ENCODE results near the gene PLA1A. TPM values are rescaled to one million over a fixed set of nuclear protein-coding genes. Genes with fewer than 3 reads are reported as not detected.

The PLA1A gene
- total and polyA plus RNA-seq, 2 donors (not counting 3 experiments of a cell fraction or from before 2014, with no cell fraction given): 0.07 TPM; not detected in 1

DNA sequence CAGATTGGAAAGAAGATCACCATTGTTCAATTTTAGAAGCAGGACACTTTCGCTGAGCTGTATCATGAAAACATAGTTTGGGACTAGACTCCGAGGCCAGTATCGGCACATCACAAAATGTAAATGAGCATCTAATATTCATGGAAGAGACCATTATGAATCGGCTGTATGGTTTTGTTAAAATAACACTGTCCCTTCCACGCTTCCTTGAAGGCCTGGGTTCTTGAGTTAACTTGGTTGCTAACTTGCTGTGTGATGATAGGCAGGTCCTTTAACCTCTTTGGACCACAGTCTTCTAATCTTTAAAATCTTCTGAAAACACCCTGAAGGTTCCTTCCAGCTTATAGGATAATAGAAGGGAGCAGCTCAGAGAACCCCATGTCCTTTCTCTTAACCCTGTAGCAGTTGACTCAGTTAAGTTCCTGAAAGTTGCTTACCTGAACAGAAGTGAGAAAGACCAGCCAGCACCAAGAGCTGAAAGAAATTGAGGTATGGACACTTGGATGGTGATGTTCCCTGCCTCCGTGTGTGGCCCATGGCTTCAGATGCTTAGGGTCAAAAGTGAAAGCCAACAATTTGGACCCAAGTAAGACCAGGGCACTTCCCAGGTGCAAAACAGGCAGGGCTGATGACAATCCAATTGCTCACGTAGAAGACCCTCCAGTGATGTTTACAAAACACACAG, 40.4 kb upstream of the PLA1A start:
- CTCF ChIA-PET: no interaction called here
- POLR2A ChIA-PET: no interaction called here

More for the DNA sequence above, 40.4 kb upstream of the PLA1A start:
- H3K9ac ChIP-seq (replicated peaks; ENCODE audit: extremely low read depth, insufficient read depth, low read length): no peak overlapping the region
- no peak overlapping the region for H3K27ac ChIP-seq (ENCODE audit: insufficient read depth, low read depth, low read length)
- dilution Hi-C loops (cut with MboI; ENCODE audit: extremely low pct_ligation_motif_present, low sequenced_read_pairs): no loop called here
- no peaks in the 10 kb centered on the region for H3K79me2 ChIP-seq (ENCODE audit: control insufficient read depth, insufficient read depth, low read length)
- FAIRE-seq (no peak), DNase-seq (ENCODE audit: low read depth, low spot score) (no peak)
- H3K4me3 ChIP-seq (replicated peaks in 1 of 3; ENCODE audit: insufficient read depth in 1 of 3, low read depth in 1 of 3, low read length in 3 of 3): no peak overlapping the region
- no peaks in the 10 kb centered on the region for H3K9me1 ChIP-seq (replicated peaks; ENCODE audit: control insufficient read depth, extremely low read depth, insufficient read depth, low read length)
- H3K4me2 ChIP-seq (ENCODE audit: insufficient read depth, low read length): no peak overlapping the region
- H4K20me1 ChIP-seq (replicated peaks; ENCODE audit: control insufficient read depth, extremely low read depth, insufficient read depth, low read length): no peaks in the 10 kb centered on the region
- no TSS peak for BruUV-seq (replicated peaks)
- TF ChIP-seq POLR2AphosphoS5 (IDR thresholded peaks at IDR 0.05; ENCODE audit: insufficient read depth, low read depth, low read length) (no peak), FOS (IDR thresholded peaks at IDR 0.05; ENCODE audit: borderline replicate concordance, insufficient read depth, low read length) (no peak), MYC (IDR thresholded peaks at IDR 0.05; ENCODE audit: low read depth, low read length) (no peak), POLR2A (IDR thresholded peaks at IDR 0.05; ENCODE audit: low read depth, low read length) (no peak), EZH2 (IDR thresholded peaks at IDR 0.05; ENCODE audit: borderline replicate concordance, low read depth, low read length, severe bottlenecking) (no peak), JUN (IDR thresholded peaks at IDR 0.05; ENCODE audit: borderline replicate concordance, insufficient read depth, insufficient read length, low read depth) (no peak), GATA2 (IDR thresholded peaks at IDR 0.05; ENCODE audit: insufficient read depth, insufficient read length, low read depth, low read length) (no peak)
- TF ChIP-seq, protein P1, sequence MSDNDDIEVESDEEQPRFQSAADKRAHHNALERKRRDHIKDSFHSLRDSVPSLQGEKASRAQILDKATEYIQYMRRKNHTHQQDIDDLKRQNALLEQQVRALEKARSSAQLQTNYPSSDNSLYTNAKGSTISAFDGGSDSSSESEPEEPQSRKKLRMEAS (IDR thresholded peaks at IDR 0.05; ENCODE audit: insufficient read depth, insufficient read length): no peak
- TF ChIP-seq, protein P2, sequence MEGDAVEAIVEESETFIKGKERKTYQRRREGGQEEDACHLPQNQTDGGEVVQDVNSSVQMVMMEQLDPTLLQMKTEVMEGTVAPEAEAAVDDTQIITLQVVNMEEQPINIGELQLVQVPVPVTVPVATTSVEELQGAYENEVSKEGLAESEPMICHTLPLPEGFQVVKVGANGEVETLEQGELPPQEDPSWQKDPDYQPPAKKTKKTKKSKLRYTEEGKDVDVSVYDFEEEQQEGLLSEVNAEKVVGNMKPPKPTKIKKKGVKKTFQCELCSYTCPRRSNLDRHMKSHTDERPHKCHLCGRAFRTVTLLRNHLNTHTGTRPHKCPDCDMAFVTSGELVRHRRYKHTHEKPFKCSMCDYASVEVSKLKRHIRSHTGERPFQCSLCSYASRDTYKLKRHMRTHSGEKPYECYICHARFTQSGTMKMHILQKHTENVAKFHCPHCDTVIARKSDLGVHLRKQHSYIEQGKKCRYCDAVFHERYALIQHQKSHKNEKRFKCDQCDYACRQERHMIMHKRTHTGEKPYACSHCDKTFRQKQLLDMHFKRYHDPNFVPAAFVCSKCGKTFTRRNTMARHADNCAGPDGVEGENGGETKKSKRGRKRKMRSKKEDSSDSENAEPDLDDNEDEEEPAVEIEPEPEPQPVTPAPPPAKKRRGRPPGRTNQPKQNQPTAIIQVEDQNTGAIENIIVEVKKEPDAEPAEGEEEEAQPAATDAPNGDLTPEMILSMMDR (IDR thresholded peaks at IDR 0.05; ENCODE audit: extremely low read depth in 1 of 2, insufficient read depth in 1 of 2, low read depth in 1 of 2, low read length in 2 of 2): no peak
- no peak overlapping the region for H2AFZ ChIP-seq (ENCODE audit: low read depth, low read length)
- no peaks in the 10 kb centered on the region for H3K9me3 ChIP-seq (replicated peaks; ENCODE audit: control insufficient read depth, insufficient read depth, low read length)
- intact Hi-C loops (cut with micrococcal nuclease): loop anchor here (10.0 kb wide), 1 partner anchor 283 kb away; no protein-coding TSS in a partner anchor
- H3K4me1 ChIP-seq (ENCODE audit: control insufficient read depth, extremely low read depth, insufficient read depth, low read length): no peaks in the 10 kb centered on the region
- H3K27me3 ChIP-seq (ENCODE audit: control insufficient read depth in 2 of 2, insufficient read depth in 2 of 2, low read length in 2 of 2): peaks cover 0 to 13% of the 10 kb centered on the region in 2 experiments
- H3K36me3 ChIP-seq (ENCODE audit: control insufficient read depth in 2 of 2, extremely low read depth in 1 of 2, insufficient read depth in 2 of 2, low read length in 2 of 2): no peaks in the 10 kb centered on the region

All from endothelial cell of umbilical vein (primary cell).